HG03108 (cell line): ENCODE data around the gene ZFHX3.
A peak's percentile ranks its signal among the peaks of the same experiment; 100 is the strongest.

ENCODE experiments used
- ATAC-seq: cut with Tn5 transposase; IDR thresholded peaks from one replicate; pipeline ENCODE4 v1.9.1; 2021; ENCODE audit warnings: moderate library complexity; ENCODE audit not compliant: unreplicated experiment

Gene ZFHX3

GRCh38 chr16:73042807-73043206 lies 5.1 kb downstream of the ZFHX3 start:
- no peak for ATAC-seq

GRCh38 chr16:73041676-73042075 lies 6.3 kb downstream of the ZFHX3 start:
- no peak for ATAC-seq

- no peak for ATAC-seq
Measured at GRCh38 chr16:73040735-73041402, 7.1 kb downstream of the ZFHX3 start.

- ATAC-seq, result no peak
Measured at GRCh38 chr16:73040136-73040535, 7.8 kb downstream of the ZFHX3 start.

- no peak for ATAC-seq
Measured at GRCh38 chr16:73037845-73038570, 9.9 kb downstream of the ZFHX3 start.

GRCh38 chr16:73037331-73037745 lies 10.6 kb downstream of the ZFHX3 start:
- no peak for ATAC-seq

- peak; percentile 76 for ATAC-seq
Measured at GRCh38 chr16:73036074-73036826, 11.7 kb downstream of the ZFHX3 start.

GRCh38 chr16:73034374-73034773 lies 13.6 kb downstream of the ZFHX3 start:
- peak; percentile 45 for ATAC-seq

- no peak for ATAC-seq
Measured at GRCh38 chr16:73033271-73033998, 14.5 kb downstream of the ZFHX3 start.

GRCh38 chr16:73032541-73033270 lies 15.2 kb downstream of the ZFHX3 start:
- ATAC-seq, result no peak

GRCh38 chr16:73031984-73032383 lies 15.9 kb downstream of the ZFHX3 start:
- no peak for ATAC-seq

GRCh38 chr16:73031155-73031866 lies 16.6 kb downstream of the ZFHX3 start:
- ATAC-seq, result no peak

GRCh38 chr16:73028721-73029361 lies 19.1 kb downstream of the ZFHX3 start:
- no peak for ATAC-seq

GRCh38 chr16:73028263-73028662 lies 19.7 kb downstream of the ZFHX3 start:
- no peak for ATAC-seq

GRCh38 chr16:73027685-73028111 lies 20.2 kb downstream of the ZFHX3 start:
- no peak for ATAC-seq

GRCh38 chr16:73026754-73027684 lies 20.9 kb downstream of the ZFHX3 start:
- ATAC-seq, result no peak

- ATAC-seq, result no peak
Measured at GRCh38 chr16:73025856-73026210, 22.1 kb downstream of the ZFHX3 start.

GRCh38 chr16:73025151-73025855 lies 22.6 kb downstream of the ZFHX3 start:
- no peak for ATAC-seq
